ENCODE data around the gene HECW1. TPM values are rescaled to one million over a fixed set of nuclear protein-coding genes. Genes with fewer than 3 reads are reported as not detected.

HECW1 gene
- total RNA-seq, 1 donor from 2014 or later, result 1.6 TPM

DNA sequence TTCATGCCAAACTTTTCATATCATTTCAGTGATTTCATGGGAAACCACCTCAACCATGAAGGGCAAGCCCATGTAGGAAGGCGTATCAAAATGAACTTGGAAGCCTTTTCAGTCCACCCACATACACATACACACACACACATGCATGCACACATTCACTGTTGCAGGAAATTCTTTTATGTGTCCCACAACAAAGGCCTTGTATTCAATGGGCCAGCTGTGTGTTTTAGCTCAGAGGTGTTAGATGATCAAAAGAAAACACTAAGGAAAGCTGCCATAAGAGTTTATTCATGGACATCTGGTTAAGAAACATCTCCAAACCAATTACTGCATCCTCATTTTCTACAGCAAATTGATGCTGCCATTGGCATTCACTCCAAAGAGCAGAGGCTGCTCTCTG lies 396.0 kb downstream of the HECW1 start:
- DNase-seq, result no peak
- Histone ChIP-seq H3K27ac (no peak overlapping the region), H3K4me1 (no peaks in the 10 kb centered on the region), H3K4me3 (no peak overlapping the region), H3K36me3 (no peaks in the 10 kb centered on the region), H3K27me3 (no peaks in the 10 kb centered on the region), H3K9me3 (no peaks in the 10 kb centered on the region)
- ATAC-seq, result no peak
- intact Hi-C loops (cut with DNase I), result no loop called here
- TF ChIP-seq CTCF (IDR thresholded peaks at IDR 0.05), result no peak

DNA sequence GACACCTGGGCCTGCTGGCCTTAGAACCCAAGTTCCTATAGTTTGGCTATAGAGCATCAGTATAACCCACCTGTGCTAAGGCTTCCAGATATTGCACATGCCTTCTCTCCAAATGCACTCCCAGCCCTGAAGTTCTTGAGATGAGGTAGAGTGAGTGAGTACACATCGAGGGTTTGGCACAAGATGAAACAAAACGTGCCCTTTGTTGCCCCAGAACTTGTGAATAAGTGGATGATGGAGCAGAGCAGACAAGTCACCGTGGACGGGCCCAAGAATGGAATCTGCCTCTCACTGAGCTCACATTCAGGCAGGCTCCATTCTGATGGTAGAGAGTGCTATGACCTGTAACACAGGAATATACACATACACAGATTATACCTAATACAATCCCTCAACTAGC lies 397.5 kb downstream of the HECW1 start:
- Histone ChIP-seq H3K9me3 (no peaks in the 10 kb centered on the region), H3K27me3 (no peaks in the 10 kb centered on the region), H3K4me1 (no peaks in the 10 kb centered on the region), H3K4me3 (no peak overlapping the region), H3K27ac (no peak overlapping the region), H3K36me3 (no peaks in the 10 kb centered on the region)
- DNase-seq, result no peak
- peak; percentile 76 for ATAC-seq
- TF ChIP-seq CTCF (IDR thresholded peaks at IDR 0.05), result no peak
- intact Hi-C loops (cut with DNase I), result no loop called here

DNA sequence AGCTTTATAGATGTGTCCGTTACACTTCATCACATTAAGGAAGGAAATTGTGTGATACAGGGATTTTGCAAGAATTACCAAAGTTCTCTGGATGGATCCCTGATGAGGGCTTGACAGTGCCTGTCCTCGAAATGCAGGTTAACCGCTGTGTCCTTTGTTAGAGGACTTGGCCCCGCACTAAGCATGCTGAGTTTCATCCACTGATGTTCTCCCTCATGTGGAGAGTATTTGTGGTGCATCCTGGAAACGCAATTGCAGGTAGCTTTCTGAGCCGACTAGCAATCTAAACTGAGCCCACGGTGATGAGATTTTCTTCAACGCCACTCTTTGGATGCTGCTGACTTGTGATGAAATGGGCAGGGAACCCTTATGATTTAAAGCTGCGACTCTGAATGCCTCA lies 398.6 kb downstream of the HECW1 start:
- intact Hi-C loops (cut with DNase I), result no loop called here
- DNase-seq (no peak), ATAC-seq (no peak)
- H3K4me3 ChIP-seq, result no peak overlapping the region
- no peaks in the 10 kb centered on the region for H3K9me3 ChIP-seq
- no peak overlapping the region for H3K27ac ChIP-seq
- H3K27me3 ChIP-seq, result no peaks in the 10 kb centered on the region
- H3K36me3 ChIP-seq, result no peaks in the 10 kb centered on the region
- TF ChIP-seq CTCF (IDR thresholded peaks at IDR 0.05), result no peak
- H3K4me1 ChIP-seq, result no peaks in the 10 kb centered on the region

DNA sequence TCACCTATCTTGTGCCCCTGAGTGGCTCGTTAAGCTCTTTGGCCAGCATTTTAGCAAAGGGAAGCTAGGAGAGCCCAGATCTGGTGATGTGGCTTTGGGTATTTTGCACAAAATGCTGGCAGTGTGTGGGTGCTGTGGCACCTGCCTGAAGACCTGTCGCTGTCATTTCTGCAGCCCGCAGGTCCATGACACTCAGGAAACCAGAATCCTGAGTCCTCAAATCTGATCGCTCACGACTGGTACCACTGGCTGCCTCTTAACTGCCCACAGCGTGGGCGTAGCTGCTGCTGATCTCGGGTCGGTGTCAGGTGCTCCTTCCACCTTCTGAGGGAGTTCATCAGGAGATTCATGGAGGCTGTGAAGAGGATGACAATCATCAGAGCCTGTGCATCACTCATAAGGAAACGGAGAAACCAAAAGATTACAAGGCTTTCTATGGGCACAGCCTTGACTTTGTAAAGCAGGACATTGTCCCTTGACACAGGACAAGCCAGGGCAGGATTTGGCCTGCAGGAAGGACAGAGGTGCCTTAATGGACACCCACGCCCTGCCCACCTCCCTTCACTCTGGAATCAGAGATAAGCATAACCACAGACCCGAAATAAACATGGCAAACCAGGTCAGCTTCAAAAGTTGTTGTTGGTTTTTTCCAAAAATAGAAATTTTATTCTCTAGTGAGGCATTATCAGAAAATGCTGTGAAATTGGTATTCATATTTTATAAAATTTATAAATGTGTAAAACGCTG lies 399.5 kb downstream of the HECW1 start:
- no peak overlapping the region for H3K4me3 ChIP-seq
- no peak for ATAC-seq
- H3K27ac ChIP-seq, result no peak overlapping the region
- H3K36me3 ChIP-seq, result no peaks in the 10 kb centered on the region
- intact Hi-C loops (cut with DNase I), result no loop called here
- DNase-seq, result no peak
- no peaks in the 10 kb centered on the region for H3K27me3 ChIP-seq
- no peak for TF ChIP-seq CTCF (IDR thresholded peaks at IDR 0.05)
- H3K9me3 ChIP-seq, result no peaks in the 10 kb centered on the region
- H3K4me1 ChIP-seq, result no peaks in the 10 kb centered on the region

DNA sequence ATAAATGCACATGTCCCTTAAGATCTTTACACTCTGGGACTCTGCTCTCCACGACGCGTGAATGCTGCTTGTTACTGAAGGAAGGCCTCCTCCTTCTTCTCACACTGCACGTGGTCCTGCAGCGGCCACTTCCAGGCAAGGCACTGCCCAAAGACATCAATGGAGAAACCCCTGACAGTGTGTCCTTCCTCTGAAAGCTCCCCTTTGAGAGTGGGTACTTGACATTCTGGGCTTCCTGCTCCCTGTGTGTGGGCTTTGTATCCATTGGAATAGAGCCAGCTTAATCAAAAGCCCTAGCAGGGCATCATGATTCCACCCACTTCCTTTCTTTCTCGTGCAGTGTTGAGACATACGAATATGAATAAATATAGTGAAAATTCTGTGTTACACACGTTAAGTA lies 400.8 kb downstream of the HECW1 start:
- Histone ChIP-seq H3K9me3 (no peaks in the 10 kb centered on the region), H3K27me3 (no peaks in the 10 kb centered on the region), H3K36me3 (no peaks in the 10 kb centered on the region), H3K27ac (no peak overlapping the region), H3K4me3 (no peak overlapping the region), H3K4me1 (no peaks in the 10 kb centered on the region)
- DNase-seq, result no peak
- no peak for ATAC-seq
- intact Hi-C loops (cut with DNase I), result no loop called here
- TF ChIP-seq CTCF (IDR thresholded peaks at IDR 0.05), result no peak
